ENCODE measurements around the gene GABPB2. TPM values are rescaled to one million over a fixed set of nuclear protein-coding genes. Genes with fewer than 3 reads are reported as not detected.

Gene GABPB2
- 25.1 TPM for total RNA-seq

DNA sequence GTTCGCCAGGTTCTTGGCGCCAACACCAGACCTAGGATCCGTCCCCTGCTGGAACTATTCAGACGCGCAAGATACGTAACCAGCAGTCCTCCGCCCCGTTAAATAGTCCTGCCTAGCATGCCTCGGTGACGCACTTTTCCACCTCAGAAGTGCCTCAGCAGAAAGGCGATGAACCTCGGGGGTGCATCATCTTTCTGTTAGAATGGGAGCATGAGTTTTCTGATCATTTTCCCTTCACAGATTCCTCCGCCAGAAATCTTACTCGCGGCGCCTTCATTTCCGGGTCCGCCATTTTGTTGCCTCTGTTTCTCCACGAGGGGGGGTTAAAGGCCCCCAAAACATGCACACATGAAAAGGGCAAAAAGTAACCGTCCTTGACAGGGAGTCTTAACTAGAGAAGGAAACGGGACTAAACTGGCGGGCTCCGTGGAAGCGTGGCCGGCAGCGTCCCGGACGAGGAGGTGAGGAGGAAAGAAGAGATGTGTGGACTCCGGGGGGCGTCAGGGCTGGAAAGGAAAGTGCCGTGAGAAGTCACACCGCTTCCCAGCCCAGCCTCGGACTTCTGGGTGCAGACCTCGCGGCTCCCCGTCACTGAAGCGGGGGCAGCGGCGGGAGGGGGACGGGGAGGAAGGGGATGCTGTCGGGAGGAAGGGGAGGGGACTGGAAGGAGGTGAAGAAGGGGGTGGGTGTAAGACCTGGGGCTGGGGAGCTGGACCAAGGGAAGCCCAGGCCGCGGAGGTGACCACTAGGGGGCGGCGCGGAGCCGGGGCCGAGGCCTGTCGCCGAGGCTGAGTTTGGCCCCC lies at the start of gene GABPB2:
GABPB2 (plus strand) TSS at position 288 of the 803 bp plus-strand sequence. CDS start 17,429 bp downstream, outside the sequence.

GRCh38 chr1:151036356-151036755 lies 34.2 kb upstream of the GABPB2 start, which contains the start of gene BNIPL:
Gene BNIPL, plus strand, starts transcription at chr1:151036586. Its CDS starts 140 bp downstream, at chr1:151036726.

DNA sequence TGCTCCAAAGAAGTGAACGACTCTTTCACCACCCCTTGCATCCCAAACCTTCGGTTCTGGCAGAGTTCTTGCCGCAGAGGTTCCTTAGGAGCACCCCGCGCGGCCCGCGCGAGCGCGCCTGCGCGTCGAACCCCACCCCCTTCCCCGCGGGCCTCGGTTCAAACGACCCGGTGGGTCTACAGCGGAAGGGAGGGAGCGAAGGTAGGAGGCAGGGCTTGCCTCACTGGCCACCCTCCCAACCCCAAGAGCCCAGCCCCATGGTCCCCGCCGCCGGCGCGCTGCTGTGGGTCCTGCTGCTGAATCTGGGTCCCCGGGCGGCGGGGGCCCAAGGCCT lies 23.0 kb upstream of the GABPB2 start, which contains the start of gene C1orf56:
C1orf56 (plus strand) TSS at position 161 of the 334 bp plus-strand sequence; CDS start at position 258, 97 bp downstream.

DNA sequence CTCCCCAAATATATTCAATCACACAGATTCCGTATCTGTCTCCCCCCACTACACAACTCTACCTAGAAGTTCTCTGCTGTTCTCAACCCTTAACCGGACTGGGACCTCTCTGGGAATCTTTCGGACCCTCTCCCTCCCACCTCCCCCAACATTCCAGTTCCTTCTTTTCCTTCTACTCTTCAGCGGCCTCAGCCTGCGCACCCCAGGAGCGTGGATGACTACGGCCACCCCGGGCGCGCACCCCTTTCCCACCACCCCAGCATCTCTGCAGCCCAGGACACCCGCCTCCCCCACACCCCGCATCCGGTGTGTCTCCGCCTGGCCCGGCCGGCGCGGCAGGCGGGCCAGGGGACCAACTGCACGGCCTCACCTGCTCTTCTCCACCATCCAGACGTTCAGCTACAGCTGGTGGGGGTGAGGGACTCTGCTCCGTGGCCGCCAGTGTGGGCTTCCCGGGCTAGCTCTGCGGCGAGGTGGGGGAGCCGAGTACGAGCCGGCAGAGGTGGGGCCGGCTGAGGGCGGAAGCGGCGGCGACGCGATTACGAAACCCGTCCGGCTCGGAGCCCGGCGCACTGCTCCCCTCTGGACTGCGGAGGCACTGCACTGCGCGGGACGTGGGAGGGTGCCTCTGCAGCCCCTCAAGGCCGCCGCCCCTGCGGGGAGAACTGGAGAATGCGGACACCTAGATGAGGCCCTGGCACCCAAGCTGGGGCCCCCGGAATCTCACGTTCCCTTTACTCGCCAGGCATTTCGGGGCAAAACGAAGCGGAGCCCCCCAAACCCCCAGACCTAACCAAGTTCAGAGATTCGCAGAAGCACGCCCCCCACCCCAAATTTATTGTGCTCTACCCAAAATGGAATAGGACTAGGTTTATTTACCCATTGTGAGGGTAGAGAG lies 11.2 kb upstream of the GABPB2 start, which contains the start of gene CDC42SE1:
CDC42SE1 (minus strand) TSS at position 514 of the 898 bp plus-strand sequence. CDS start 3,892 bp downstream, outside the sequence.

DNA sequence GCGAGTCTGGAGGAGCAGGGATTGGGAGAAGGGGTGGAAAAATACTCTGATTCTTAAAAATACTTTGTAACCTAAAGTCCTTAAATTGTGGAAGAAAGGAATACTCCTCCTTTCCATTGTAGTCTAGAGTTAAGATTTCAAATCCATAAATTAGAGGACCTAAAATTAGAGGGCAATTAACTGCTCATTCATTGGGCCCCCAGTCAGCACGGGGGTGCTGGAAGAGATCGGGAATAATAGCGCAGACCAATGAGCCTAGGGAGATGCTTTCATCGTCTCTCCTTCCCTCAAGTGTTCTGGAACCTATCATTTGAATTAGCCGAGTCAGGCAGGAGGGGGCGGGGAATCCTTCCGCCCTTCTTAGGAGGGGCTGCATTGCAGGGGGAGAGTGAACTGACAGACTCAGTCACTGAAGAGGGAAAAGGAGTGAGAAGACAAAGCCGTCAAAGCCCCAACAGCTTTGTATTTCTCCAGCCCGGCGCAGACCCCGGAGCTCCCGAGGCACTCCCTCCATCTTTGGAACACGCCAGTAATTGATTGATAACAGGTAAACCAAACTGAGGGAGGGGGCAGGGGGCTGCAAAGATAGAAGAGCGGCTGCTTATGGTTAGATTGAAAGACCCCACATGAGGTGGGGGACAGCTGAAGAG lies 10.4 kb upstream of the GABPB2 start, which contains the start of gene MLLT11:
MLLT11 (plus strand) TSS at position 391 of the 650 bp plus-strand sequence. CDS start 6,828 bp downstream, outside the sequence.

GRCh38 chr1:151146412-151147131 lies 76.0 kb downstream of the GABPB2 start, which contains the start of gene SEMA6C:
Gene SEMA6C, minus strand, starts transcription at chr1:151146631. Its CDS starts 4,010 bp downstream, at chr1:151142621.

DNA sequence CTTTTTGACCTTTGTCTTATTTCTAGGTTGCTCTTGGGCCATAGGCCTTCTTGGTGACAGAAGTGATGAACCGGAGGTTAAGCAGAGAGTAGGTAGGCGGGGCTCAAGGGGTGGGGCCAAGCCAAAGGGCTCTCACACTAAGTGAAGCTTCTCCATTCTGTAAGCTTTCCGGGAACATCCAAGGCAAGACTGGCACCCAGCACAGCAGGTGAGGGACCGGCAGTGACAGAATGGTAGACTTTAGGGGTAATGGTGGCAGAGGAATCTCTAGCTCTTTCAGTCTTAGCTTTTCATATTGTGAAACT lies 85.9 kb downstream of the GABPB2 start, which contains the start of gene TNFAIP8L2:
TNFAIP8L2 (plus strand) TSS at position 135 of the 305 bp plus-strand sequence. CDS start 2,049 bp downstream, outside the sequence.

GRCh38 chr1:151165738-151166504 lies 95.4 kb downstream of the GABPB2 start, which contains the start of the genes LYSMD1 and SCNM1:
Gene LYSMD1, minus strand, starts transcription at chr1:151165902. Its CDS starts 644 bp downstream, at chr1:151165258.
Gene SCNM1, plus strand, starts transcription at chr1:151166144. Its CDS starts 9 bp downstream, at chr1:151166153.

Other genes with a start within 250 kb of the GABPB2 start
- 64.4 TPM for gene ARNT, start 194.2 kb upstream of the GABPB2 start, total RNA-seq
- gene CTXND2, start 183.6 kb upstream of the GABPB2 start, total RNA-seq = not detected
- 73.4 TPM for gene SETDB1, start 144.4 kb upstream of the GABPB2 start, total RNA-seq
- gene CERS2, start 95.9 kb upstream of the GABPB2 start, total RNA-seq = 62.3 TPM
- gene ANXA9, start 88.5 kb upstream of the GABPB2 start, total RNA-seq = 0.55 TPM
- 24.8 TPM for gene MINDY1, start 63.9 kb upstream of the GABPB2 start, total RNA-seq
- 26.1 TPM for gene PRUNE1, start 62.3 kb upstream of the GABPB2 start, total RNA-seq
- 9.5 TPM for gene BNIPL, start 34.2 kb upstream of the GABPB2 start, total RNA-seq
- gene C1orf56, start 23.0 kb upstream of the GABPB2 start, total RNA-seq = 8.9 TPM
- 44.4 TPM for gene CDC42SE1, start 11.1 kb upstream of the GABPB2 start, total RNA-seq
- 15.3 TPM for gene MLLT11, start 10.4 kb upstream of the GABPB2 start, total RNA-seq
- gene SEMA6C, start 75.9 kb downstream of the GABPB2 start, total RNA-seq = 42.6 TPM
- gene TNFAIP8L2, start 85.9 kb downstream of the GABPB2 start, total RNA-seq = 1.9 TPM
- 19.3 TPM for gene LYSMD1, start 95.1 kb downstream of the GABPB2 start, total RNA-seq
- 16.5 TPM for gene SCNM1, start 95.4 kb downstream of the GABPB2 start, total RNA-seq
- gene TMOD4, start 105.2 kb downstream of the GABPB2 start, total RNA-seq = not detected
- 52.3 TPM for gene VPS72, start 119.4 kb downstream of the GABPB2 start, total RNA-seq
- gene PIP5K1A, start 127.8 kb downstream of the GABPB2 start, total RNA-seq = 117 TPM
- gene PSMD4, start 184.0 kb downstream of the GABPB2 start, total RNA-seq = 101 TPM
- 46.3 TPM for gene ZNF687, start 211.5 kb downstream of the GABPB2 start, total RNA-seq

All from camera-type eye (tissue), 1 donor.